ENCODE results near the gene RPRML.
"Not testable (repeated sequence)": the region's sequence is repeated elsewhere in the genome, so short reads cannot be mapped to it uniquely, and the experiment has no call there.

The RPRML gene

DNA sequence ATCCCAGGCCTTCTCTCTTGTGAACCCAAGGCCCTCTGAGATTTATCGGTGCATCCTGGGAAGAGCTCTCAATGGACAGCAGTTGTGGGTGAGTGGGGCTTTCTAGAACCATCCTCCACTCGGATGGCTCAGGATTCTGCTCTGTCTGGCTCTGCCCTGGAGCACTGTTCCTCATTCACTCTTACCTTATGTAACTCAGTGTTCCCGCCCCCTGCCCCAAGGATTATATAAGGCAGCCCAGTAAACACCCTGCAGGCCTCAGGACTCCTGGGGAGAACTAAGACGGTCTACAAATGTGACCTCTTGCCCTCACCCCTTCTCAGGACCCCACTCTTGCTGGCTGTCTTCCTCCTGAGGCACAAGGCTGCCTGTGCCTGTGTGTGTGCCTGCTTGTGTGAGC lies 3.8 kb downstream of the RPRML start:
- no peak for DNase-seq

DNA sequence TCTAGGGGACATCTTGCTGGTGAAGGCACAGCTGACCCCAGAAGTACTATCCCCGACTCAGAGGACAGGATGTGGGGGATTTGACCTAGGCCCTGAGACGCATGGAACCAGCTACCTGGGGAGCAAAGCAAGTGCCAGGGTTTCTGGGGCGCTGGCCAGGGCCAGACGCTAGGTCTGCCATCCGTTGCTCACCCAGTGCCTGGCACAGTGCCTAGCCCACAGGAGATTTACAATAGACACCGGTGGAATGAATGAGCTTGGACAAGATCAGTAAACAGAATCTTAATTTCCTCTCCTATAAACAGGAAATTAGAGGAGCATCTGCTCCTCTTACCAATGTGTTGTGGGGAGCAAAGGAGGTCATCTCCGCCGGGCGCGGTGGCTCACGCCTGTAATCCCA lies 5.0 kb downstream of the RPRML start:
- DNase-seq, result no peak

DNA sequence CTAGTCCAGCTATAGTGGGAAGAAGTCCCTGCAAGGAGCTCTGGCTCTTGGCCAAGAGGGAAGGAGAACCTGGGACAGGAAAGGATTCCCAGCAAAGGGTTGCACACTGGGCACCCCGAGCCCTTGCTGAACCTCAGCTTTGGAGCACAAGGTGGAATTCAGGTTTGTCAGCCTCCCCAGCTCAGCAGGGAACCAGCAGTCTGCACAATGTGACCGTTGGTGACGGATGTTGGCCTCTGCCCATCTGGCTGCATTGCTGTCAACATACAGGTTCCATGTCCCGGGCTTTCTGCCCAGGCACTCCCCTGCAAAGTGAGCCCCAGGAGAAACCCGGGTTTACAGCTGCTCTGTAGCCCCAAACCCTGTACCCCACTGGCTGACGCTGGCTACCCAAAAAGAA lies 6.7 kb downstream of the RPRML start:
- no peak for DNase-seq

DNA sequence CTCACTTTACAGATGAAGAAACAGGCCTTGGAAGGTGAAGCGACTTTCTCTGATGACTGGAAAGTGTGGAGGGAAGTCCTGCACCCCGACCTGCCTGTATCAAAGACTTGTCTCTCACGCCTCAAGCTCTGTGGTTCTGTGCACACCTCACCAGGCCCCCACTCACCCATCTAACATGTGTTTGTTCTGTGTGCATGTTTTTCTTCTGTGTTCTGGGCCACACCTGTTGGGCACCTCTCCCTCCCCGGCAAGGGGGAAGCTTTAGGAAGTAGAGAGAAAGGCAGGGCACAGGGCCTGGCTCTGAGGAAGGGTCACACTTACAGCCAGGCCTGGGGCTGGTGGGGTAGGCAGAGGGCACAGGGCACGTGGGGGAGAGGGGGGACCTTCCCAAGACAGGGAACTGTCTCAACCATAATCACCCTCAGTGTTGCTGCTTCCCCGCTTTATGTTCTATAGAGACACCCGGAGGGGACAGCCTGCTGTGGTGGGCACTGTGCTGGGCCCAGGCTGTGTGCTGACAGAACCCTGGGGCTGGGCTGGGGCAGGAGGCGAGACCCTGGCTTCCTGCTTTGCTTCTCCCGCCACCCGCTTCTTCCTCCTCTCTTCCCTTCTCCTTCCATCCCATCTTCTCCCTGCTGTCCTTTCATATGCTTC lies 7.3 kb downstream of the RPRML start:
- no peak for DNase-seq

DNA sequence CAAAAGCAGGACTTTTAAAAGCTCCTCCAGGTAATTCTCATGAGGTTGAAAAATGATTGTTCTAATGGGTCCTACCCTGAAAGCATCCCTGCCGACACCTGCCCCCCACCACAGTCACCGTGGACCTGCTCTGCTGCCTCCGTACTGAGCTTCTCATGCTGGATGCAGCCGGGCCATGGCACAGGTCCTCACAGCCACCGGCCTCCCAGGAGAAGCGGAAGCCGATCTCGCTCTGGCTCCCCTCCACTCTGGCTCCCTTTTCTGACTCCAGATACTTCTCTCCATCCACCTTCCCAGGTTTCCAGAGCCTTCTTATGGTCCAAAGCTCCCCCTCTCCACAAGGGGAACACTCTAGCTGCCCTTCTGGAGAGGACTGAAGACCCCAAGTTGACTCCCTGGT lies 10.2 kb downstream of the RPRML start:
- no peak for DNase-seq

DNA sequence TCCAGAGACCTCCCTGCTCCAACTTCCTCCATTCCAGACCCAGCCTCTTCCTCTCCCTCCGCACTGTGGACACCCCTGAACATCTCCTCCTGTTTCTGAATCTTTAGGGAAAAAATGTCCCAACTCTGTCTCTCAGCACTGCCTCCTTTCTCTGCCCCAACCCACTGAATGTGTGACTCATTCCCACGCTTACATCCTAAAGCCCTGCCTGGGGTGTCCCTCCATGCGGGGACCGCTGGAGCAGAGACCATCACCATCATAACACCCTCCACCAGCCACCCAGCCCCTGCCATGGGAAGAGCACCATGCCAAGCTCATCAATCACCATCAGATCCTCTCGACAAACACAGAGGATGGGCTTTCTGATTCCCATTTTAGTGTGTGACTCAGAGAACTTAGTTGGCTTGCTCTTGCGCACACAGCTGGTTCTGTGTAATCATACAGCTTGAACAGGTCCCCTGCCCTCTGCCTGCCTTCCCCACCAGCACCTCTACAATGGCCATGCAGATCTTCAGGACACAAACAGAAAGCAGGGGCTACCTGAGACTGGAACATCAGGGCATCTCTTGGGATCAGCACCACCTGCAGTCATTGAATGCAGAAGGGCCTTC lies 10.7 kb downstream of the RPRML start:
- peak in 1 of 2 experiments; percentile 37 for DNase-seq

DNA sequence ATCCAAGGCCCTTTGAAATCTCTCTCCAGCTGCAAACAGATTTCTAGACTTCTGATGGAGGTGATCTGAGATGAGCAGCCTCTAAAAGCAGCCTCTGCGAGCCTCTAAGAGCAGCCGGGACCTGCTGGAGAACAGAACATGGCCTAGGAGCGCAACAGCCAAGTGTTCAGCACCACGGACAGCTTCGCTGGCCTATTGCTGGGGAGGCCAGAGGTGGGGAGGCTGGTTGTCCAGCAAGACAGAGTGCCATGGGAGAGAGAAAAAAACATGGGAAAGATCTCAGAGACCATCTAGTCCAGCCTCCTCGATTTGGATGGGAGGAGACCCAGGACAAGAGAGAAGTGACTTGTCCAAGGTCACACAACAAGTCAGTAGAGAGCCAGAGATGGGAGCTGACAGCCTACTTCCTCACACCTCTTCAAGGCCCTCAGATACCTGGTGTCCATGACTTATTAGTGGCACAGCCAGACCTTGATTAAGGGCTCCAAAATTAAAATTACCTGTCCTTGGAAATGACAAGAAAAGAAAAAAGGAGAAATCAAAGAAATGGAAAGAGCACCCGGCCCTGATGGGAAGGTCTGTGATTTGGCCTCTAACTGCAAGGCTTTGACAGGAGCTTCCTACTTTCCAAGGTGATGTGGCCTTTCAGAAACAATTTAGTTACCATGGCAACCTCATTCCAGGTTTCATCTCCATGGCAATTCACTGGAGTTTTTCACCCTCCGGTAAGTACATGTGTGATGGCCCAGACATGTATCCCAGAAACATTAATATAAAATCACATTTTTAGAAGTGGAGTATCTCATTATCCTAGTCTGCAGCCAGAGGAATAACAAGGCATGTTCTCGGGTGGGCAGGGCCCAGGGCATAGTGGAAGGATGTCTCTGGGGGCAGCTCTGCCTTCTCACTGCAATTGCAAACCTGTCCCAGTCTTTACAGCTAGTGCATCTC lies 14.5 kb downstream of the RPRML start:
- no peak for DNase-seq

DNA sequence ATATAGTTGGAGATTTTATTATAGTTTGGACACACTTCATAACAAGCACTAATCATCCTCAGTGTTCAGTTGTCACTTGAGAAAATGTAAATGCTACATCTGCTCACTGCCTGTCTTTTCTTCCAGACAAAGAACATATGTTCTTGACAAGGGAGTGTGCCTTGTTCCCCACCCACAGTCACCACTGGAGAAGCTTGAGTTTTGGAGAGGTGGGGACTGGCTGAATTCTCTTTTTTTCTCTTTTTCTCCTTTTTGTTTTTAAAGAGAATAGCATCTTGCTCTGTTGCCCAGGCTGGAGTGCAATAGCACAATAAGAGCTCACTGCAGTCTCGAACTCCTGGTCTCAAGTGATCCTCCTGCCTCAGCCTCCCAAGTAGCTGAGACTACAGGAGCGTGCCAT lies 15.5 kb downstream of the RPRML start:
- DNase-seq, result no peak

DNA sequence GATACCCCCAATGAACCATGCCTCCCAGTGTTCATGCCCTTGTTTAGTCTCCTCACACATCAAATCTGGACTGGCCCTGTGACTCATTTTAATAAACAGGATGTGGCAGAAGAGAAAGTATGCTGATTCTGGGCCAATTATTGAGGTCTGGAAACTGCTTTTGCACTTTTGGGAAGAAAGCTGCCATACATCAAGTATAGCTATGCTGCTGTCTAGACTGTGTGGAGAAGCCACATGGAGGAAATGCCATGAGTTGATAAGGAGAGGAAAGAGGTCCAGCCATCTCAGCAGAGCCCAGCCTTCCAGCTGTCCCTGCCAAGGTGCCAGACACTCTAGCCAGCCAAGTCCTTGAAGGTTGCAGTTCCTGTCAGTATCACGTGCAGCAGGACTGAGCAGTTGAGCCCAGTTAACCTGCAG lies 16.7 kb downstream of the RPRML start:
- DNase-seq, result no peak

DNA sequence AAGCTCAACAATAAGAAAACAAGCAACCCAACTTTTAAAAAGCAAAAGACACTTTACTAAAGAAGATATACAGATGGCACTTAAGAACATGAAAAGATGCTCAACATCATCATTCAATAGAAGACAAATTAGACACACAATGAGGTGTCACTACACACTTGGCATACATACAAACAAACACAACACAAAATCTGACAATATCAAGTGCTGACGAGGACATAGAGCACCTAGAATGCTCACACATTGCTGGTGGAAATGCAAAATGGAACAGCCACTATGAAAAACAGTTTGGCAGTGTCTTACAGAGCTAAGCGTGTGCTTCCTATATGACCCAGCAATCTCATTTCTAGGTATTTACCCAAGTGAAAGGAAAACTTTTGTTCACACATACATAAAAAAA lies 18.9 kb downstream of the RPRML start:
- DNase-seq, result no peak

DNA sequence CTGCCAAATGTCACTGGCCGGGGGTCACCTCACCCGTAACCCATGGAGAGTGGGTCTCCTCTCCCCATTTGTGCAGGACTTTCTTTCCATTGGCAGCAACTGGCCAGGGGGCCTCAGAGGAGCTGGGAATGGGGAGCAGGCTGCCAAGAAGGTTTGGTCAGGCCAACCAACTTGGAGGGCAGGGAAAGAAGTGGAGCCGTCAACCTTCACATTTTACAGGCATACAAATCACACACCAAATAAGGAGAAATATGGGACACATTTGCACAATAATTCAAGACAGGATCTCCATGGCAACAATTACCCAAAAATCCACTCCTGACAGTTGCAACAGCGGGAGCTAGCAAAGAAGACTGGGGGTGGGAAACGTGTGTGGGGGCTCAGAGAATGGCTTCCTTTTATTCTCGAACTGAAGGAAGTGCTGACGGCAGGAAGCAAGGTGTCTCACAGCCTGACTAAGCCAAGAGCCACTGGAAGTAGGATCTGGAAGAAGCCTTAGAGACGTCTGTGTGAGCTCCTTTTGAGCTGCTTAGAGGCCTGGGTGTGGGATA lies 20.9 kb downstream of the RPRML start:
- no peak for DNase-seq

DNA sequence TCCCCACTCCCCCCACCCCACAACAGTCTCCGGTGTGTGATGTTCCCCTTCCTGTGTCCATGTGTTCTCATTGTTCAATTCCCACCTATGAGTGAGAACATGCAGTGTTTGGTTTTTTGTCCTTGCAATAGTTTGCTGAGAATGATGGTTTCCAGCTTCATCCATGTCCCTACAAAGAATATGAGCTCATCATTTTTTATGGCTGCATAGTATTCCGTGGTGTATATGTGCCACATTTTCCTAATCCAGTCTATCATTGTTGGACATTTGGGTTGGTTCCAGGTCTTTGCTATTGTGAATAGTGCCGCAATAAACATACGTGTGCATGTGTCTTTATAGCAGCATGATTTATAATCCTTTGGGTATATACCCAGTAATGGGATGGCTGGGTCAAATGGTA lies 25.9 kb downstream of the RPRML start:
- DNase-seq, result not testable (repeated sequence)

DNA sequence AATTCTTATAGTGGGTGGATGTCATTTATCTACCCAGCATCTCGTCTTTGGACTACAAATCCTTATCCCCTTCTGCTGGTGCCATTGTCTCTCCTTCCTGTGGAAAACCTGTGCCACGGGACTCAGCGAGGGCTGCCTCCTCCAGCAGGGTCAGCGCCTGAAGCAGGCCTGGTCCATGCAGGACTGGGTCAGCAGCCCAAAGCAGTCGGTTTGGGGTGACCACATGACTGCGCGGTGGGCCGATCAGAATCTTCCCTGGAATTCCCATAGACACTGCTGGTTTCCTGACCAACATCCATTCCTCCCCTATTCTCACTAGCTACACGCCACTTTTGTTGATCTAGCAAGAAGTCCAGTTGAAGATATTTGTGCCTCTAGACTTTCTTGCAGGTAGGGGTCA lies 26.9 kb downstream of the RPRML start:
- no peak for DNase-seq

DNA sequence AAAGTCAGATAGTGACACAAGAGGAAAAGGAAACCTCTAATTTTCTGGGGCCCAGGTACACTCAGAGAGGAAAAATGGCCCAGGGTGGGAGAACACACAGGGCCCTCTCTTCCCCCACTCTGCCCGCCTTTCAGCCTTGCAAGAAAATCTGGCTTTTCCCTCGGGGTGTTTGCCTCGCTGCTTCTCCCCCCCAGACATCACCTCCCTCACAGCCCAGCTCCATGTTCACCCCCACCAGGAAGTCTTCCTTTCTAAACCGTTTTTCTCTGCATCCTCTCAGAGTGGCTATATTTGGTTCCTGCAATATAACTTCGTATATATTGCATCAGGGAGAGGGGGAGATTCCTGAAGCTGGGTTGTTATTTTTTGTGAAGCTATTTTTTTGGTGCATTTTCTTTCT lies 27.3 kb downstream of the RPRML start:
- no peak for DNase-seq

DNA sequence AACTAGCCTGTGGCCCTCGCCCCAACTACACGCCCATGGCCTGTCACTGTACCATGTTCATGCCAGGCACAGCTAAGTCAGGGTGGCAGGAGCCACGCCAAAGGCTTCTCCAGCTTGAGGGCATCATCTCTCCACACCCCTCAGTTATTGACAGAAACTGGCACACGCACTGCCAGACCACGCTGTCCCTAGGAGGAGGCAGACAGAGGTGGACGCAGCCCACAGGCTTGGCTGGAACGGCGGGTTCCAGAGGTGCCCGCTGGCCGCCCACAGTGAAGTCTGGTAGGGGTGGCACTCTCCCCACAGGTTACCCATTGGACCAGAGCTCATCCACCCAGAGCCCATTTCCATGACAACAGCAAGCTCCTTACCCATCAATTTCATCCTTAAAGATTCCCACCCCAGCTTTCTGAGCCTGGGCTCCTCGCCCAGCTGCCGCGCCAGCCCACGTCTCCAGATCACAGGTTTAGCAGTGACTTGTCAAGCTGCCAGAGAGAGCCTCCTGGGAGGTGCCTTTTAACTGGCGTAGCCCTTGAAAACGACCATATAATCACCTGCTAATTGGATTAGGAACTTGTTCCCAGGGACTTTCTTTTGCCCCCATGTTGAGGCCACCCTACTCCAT lies 27.9 kb downstream of the RPRML start:
- no peak for DNase-seq

DNA sequence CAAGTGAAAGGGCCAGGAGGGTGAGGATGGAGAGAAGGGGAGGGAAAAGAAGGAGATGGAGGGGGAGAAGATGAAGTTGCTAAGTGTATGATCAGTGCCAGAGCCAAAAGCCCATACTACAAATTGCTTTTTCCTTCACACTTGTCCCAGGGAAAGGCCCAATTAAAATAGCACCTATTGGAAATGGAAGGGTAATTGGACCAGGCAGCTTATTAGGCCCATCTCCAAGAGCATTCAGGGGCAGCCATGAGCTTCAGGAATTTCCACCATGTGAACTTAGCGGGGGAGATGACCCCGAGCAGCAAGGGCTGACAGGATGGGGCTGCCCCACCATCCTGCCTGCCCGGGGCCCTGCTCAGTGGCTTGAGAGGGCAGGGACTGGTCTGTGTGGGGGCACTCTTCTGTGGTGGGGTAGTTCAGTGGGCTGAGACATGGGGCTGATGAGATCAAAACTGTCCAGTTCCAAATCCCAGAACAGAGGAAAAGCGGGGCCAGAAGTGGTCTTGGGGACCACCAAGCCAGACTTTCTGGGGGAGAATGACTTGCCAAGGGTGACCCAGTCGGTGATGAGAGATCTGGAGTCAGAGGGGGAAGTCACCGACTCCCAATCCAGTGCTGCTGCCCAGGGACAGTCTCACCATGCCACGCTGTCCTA lies 28.6 kb downstream of the RPRML start:
- no peak for DNase-seq

DNA sequence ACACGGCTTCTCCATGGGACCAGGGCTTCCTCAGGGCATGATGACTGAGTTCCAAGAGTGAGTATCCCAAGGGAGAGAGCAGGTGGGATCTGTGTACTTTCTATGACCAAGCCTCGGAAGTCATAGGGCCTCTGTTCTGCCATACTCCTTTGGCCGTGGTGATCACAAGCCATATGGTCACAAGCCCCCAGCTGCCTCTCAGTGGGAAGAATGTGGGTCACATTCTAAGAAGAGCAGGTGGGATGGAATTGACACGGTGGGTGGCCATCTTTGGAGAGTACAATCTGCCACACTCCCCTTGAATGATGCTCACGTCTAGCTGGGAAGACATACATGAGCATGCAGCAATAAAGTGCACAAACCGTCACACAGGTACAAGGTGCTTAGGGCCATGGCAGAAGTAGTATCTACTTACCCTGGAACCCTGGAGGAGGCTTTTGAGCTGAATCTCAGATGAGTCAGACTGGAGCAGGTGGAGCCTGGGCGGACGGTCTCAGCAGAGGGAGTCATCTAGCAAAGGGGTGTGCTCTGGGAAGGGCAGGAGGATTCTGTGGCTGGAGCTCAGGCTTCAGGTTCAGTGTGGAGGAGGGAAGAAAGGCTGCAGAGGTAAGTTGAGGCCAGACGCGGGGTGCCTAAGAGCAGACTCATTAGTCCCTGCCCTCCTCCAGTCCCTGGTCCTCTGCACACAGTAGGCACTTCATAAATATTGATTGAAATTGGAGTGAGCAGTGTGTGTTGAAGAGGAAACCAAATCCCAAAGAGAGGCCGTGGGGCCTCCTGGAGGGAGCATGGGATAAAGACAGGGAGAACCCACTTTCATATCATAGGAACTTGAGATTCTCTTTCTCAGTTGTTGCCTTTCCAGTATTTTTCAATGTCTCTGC lies 29.5 kb downstream of the RPRML start:
- no peak for DNase-seq

DNA sequence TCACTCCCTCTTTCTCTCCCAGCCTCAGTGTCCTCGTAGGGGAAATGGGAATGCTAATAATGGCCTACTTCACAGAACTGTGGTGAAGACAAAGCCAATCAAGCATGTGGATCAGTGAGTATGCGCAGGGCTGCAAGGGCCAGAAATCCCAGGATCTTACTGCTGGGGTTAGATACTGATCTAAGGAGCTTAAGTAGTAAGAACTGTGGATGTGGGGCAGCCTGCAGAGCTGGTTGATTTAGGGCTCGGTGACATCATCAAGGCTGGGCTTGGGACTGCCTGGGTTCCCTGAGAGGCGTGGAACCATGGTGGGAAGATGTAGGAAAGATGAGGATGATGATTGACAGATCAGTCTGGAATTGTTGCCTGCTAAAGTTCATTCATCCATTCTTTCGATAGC lies 30.5 kb downstream of the RPRML start:
- no peak for DNase-seq

DNA sequence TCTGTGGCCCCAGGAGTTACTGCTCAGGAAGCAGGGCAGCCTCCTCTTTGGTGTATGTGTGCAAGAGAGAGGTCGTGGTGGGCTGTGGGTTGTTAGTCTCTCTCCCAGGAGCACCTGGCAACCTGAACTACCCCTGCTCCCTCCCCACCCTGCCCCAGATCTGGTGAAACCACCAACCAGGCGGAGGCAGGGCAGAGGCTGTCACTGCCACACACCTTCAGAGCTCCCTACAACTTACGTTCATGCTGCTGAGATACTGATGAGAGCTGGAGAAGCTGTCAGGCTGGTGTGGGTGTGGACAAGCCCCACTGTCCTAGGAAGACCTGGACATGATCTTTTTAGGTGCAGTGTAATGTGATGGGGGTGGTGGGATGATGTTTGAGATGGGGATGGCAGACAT lies 31.8 kb downstream of the RPRML start:
- DNase-seq, result no peak

DNA sequence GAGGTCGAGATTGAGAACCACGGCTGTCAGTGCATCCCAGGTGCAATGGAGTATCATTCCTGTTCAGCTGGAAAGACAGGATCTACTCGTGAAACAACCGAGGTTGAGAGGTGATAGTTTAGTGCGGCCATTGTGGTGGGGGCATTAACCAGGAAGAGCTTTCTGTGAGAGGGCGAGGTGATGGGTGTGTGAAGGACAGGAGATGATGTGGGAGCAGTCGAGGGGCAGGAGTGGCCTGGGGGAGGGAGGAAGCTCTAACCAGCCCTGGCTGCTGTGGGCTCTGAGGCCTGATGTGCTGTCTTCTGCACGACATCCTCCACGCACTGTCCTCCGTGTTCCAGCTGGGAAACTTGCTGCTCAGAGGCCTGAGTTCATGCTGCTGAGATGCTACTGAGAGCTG lies 34.1 kb downstream of the RPRML start:
- DNase-seq, result no peak
